Activated B cell treated with CpG ODN at 0.5 μM for 24 hours (primary cell): ENCODE data around the gene CBX7. TPM values are rescaled to one million over a fixed set of nuclear protein-coding genes. Genes with fewer than 3 reads are reported as not detected.

Experiments used
- ATAC-seq: fragments of 200-7000 bp; cut with Tn5 transposase; one replicate; pipeline ENCODE4 v1.10.0; 2021; ENCODE audit warnings: low read depth, mild to moderate bottlenecking, moderate library complexity
- CTCF ChIA-PET: fragments of 350-600 bp; sonication (Branson Sonifier 250); formaldehyde crosslinking; loops from one replicate; lab custom pipeline; 2021; ENCODE audit warnings: antibody characterized with exemption; lab: Charles Lee
- POLR2A ChIA-PET: fragments of 350-600 bp; sonication (Branson Sonifier 250); formaldehyde crosslinking; loops from one replicate; lab custom pipeline; 2021; ENCODE audit warnings: antibody characterized with exemption; lab: Charles Lee
- DNase-seq: peaks from one replicate; pipeline ENCODE4 v3.0.0; 2022
- H3K27ac Mint-ChIP-seq: one replicate; pipeline ENCODE4 v1.8.0; 2020; ENCODE audit warnings: mixed read lengths
- H3K27me3 Mint-ChIP-seq: one replicate; pipeline ENCODE4 v1.8.0; 2021; ENCODE audit warnings: mixed read lengths
- H3K36me3 Mint-ChIP-seq: one replicate; pipeline ENCODE4 v1.8.0; 2021; ENCODE audit warnings: low read depth, mixed read lengths
- H3K4me1 Mint-ChIP-seq: one replicate; pipeline ENCODE4 v1.8.0; 2021; ENCODE audit warnings: mixed read lengths
- H3K4me3 Mint-ChIP-seq: one replicate; pipeline ENCODE4 v1.8.0; 2020; ENCODE audit warnings: mild to moderate bottlenecking, mixed read lengths
- H3K9me3 Mint-ChIP-seq: one replicate; pipeline ENCODE4 v1.8.0; 2020; ENCODE audit warnings: mixed read lengths
- CTCF ChIP-seq: fragments of 200-600 bp; IDR thresholded peaks from one replicate; pipeline ENCODE4 v1.8.0; 2022; ENCODE audit warnings: antibody characterized with exemption, mild to moderate bottlenecking
- intact Hi-C: fragments of 100-400 bp; cut with micrococcal nuclease; formaldehyde crosslinking; loops from one replicate; pipeline ENCODE4 v1.15.1; 2024
- total RNA-seq: library from RNA; stranded (reverse); gene quantifications from 2 replicates; pipeline ENCODE4 v1.2.3, GENCODE V29; 2022

Gene CBX7
- total RNA-seq, 1 donor from 2014 or later: 45.4 TPM

- ATAC-seq: no peak
- no peak overlapping the region for H3K4me3 Mint-ChIP-seq
- H3K36me3 Mint-ChIP-seq: peaks cover 77% of the 10 kb centered on the region
- no peak overlapping the region for H3K27ac Mint-ChIP-seq
- TF ChIP-seq CTCF: no peak
- H3K27me3 Mint-ChIP-seq: no peaks in the 10 kb centered on the region
- no peak for DNase-seq
- peaks cover 48% of the 10 kb centered on the region for H3K4me1 Mint-ChIP-seq
- intact Hi-C loops: no loop called here
- ChIA-PET CTCF (no interaction called here), POLR2A (interaction anchor here (0.6 to 1.1 kb wide), 5 partner anchors 14 to 69 kb away, joined by 3 to 8 read pairs (median 4); partner anchors contain the start of gene APOBEC3D)
- no peaks in the 10 kb centered on the region for H3K9me3 Mint-ChIP-seq
Observed at GRCh38 chr22:39083212-39084165, 69.0 kb downstream of the CBX7 start.

GRCh38 chr22:39081598-39081997 lies 70.9 kb downstream of the CBX7 start:
- no peaks in the 10 kb centered on the region for H3K9me3 Mint-ChIP-seq
- peaks cover 53% of the 10 kb centered on the region for H3K4me1 Mint-ChIP-seq
- H3K4me3 Mint-ChIP-seq: peak overlapping the region; percentile 38
- no peaks in the 10 kb centered on the region for H3K27me3 Mint-ChIP-seq
- ATAC-seq: no peak
- peak overlapping the region; percentile 79 for H3K27ac Mint-ChIP-seq
- TF ChIP-seq CTCF: no peak
- DNase-seq: no peak
- H3K36me3 Mint-ChIP-seq: peaks cover 73% of the 10 kb centered on the region
- ChIA-PET POLR2A (interaction anchor here (2.0 to 16.5 kb wide), 3 partner anchors 13 to 17 kb away, joined by 8 to 212 read pairs (median 47); partner anchors contain the start of gene APOBEC3H), CTCF (no interaction called here)
- intact Hi-C loops: no loop called here

GRCh38 chr22:39081016-39081415 lies 71.5 kb downstream of the CBX7 start:
- CTCF ChIA-PET: interaction anchor here (1.7 kb wide), 1 partner anchor 18 kb away, joined by 6 read pairs; no protein-coding TSS in a partner anchor
- Mint-ChIP-seq H3K27ac (peak overlapping the region; percentile 79), H3K4me1 (peaks cover 56% of the 10 kb centered on the region), H3K27me3 (no peaks in the 10 kb centered on the region), H3K9me3 (no peaks in the 10 kb centered on the region), H3K36me3 (peaks cover 67% of the 10 kb centered on the region), H3K4me3 (peak overlapping the region; percentile 19)
- POLR2A ChIA-PET: interaction anchor here (1.1 to 16.5 kb wide), 5 partner anchors 14 to 67 kb away, joined by 3 to 212 read pairs (median 8); partner anchors contain the start of genes APOBEC3C and APOBEC3H
- intact Hi-C loops: no loop called here
- ATAC-seq (no peak), DNase-seq (no peak)
- no peak for TF ChIP-seq CTCF

Other genes starting within 250 kb of the CBX7 start
- gene APOBEC3A, start 195.1 kb downstream of the CBX7 start, total RNA-seq: not detected in 2 replicates
- gene APOBEC3B, start 170.3 kb downstream of the CBX7 start, total RNA-seq: 8.0 TPM in 2 replicates
- 173 and 179 TPM in 2 replicates for gene APOBEC3C, start 138.4 kb downstream of the CBX7 start, total RNA-seq
- gene APOBEC3D, start 131.6 kb downstream of the CBX7 start, total RNA-seq: 42.6 and 52.9 TPM in 2 replicates
- gene APOBEC3F, start 111.8 kb downstream of the CBX7 start, total RNA-seq: 75.6 and 82.4 TPM in 2 replicates
- 145 and 152 TPM in 2 replicates for gene APOBEC3G, start 75.4 kb downstream of the CBX7 start, total RNA-seq
- gene APOBEC3H, start 55.4 kb downstream of the CBX7 start, total RNA-seq: 1.4 TPM in 2 replicates
- not detected in 2 replicates for gene PDGFB, start 92.3 kb upstream of the CBX7 start, total RNA-seq
- 3,087 and 3,439 TPM in 2 replicates for gene RPL3, start 166.9 kb upstream of the CBX7 start, total RNA-seq
- 10.0 and 11.4 TPM in 2 replicates for gene SYNGR1, start 197.3 kb upstream of the CBX7 start, total RNA-seq
- gene TAB1, start 247.1 kb upstream of the CBX7 start, total RNA-seq: 29.4 and 37.4 TPM in 2 replicates